WTC11 (cell line): ENCODE measurements around the gene ISOC2.

Experiments
- CTCF ChIP-seq: fragments of 200-600 bp; IDR thresholded peaks from 2 replicates; pipeline ENCODE4 v1.8.0; 2022; ENCODE audit warnings: antibody characterized with exemption
- E2F5 ChIP-seq: sonication (generic); formaldehyde crosslinking; IDR thresholded peaks from 2 replicates; pipeline ENCODE4 v1.8.1; 2022; ENCODE audit warnings: mild to moderate bottlenecking, moderate library complexity, missing genetic modification reagents
- ESRRA ChIP-seq: sonication (generic); formaldehyde crosslinking; IDR thresholded peaks from 2 replicates; pipeline ENCODE4 v1.8.1; 2022; ENCODE audit warnings: mild to moderate bottlenecking, missing genetic modification reagents, borderline replicate concordance
- PRRX2 ChIP-seq: fragments of 250-450 bp; sonication (Bioruptor Pico); IDR thresholded peaks from 2 replicates; pipeline ENCODE4 v1.8.0; 2021; ENCODE audit warnings: mild to moderate bottlenecking
- RORB ChIP-seq: fragments of 250-450 bp; sonication (Bioruptor Pico); IDR thresholded peaks from 2 replicates; pipeline ENCODE4 v1.9.0; 2021; ENCODE audit warnings: mild to moderate bottlenecking
- SP1 ChIP-seq: sonication (generic); formaldehyde crosslinking; conservative IDR thresholded peaks from 2 replicates; pipeline ENCODE4 v1.8.1; 2022; ENCODE audit warnings: missing genetic modification reagents
- TCF7 ChIP-seq: sonication (generic); formaldehyde crosslinking; IDR thresholded peaks from 2 replicates; pipeline ENCODE4 v1.8.0; 2022; ENCODE audit warnings: mild to moderate bottlenecking, low read depth, missing genetic modification reagents, moderate library complexity
- TF ChIP-seq, protein P1 (sequence below): sonication (generic); formaldehyde crosslinking; IDR thresholded peaks from 2 replicates; pipeline ENCODE4 v1.8.0; 2022; ENCODE audit warnings: mild to moderate bottlenecking, missing genetic modification reagents
- TF ChIP-seq, protein P2 (sequence below): sonication (generic); formaldehyde crosslinking; IDR thresholded peaks from 2 replicates; pipeline ENCODE4 v1.8.0; 2022; ENCODE audit warnings: mild to moderate bottlenecking, missing genetic modification reagents

DNA sequence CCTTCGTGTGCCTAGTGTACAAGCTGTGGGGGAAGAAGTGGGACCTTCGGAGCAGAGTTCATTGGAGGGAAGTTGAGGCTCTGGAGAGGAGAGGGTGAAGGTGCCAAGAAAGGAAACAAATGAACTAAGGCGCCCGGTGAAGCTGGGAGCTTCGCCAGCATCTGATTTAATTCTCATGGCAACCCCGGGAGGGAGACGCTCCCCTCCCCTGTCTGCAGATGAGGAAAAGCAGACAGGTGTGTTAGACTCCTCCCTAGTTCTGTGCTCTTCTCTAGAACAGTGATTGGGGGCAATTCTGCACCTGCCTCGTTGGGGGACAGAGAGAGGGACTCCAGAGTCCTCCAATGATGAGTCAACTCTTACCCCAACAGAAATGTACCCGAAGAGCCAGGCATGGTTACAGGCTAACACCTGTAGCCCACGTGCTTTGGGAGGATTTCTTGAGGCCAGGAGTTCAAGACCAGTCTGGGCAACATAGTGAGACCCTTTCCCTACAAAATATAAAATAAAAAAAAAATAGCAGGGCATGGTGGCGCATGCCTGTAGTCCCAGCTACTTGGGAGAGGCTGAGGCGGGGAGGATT lies 31.0 kb upstream of the ISOC2 start:
- TF ChIP-seq CTCF (no peak), ESRRA (CRISPR knock-in tag) (no peak), PRRX2 (CRISPR knock-in tag) (no peak), SP1 (CRISPR knock-in tag) (no peak), TCF7 (CRISPR knock-in tag) (no peak), E2F5 (CRISPR knock-in tag) (no peak), RORB (CRISPR knock-in tag) (no peak)
- TF ChIP-seq, protein P1, sequence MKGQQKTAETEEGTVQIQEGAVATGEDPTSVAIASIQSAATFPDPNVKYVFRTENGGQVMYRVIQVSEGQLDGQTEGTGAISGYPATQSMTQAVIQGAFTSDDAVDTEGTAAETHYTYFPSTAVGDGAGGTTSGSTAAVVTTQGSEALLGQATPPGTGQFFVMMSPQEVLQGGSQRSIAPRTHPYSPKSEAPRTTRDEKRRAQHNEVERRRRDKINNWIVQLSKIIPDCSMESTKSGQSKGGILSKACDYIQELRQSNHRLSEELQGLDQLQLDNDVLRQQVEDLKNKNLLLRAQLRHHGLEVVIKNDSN (CRISPR knock-in tag): no peak
- TF ChIP-seq, protein P2, sequence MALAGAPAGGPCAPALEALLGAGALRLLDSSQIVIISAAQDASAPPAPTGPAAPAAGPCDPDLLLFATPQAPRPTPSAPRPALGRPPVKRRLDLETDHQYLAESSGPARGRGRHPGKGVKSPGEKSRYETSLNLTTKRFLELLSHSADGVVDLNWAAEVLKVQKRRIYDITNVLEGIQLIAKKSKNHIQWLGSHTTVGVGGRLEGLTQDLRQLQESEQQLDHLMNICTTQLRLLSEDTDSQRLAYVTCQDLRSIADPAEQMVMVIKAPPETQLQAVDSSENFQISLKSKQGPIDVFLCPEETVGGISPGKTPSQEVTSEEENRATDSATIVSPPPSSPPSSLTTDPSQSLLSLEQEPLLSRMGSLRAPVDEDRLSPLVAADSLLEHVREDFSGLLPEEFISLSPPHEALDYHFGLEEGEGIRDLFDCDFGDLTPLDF: no peak
